HG03139 (cell line): Measurements from ENCODE around the gene KIRREL3.

Source experiments
- ATAC-seq: cut with Tn5 transposase; IDR thresholded peaks from one replicate; pipeline ENCODE4 v1.9.1; 2021; ENCODE audit not compliant: unreplicated experiment

Gene KIRREL3

GRCh38 chr11:126720539-126721235 is 279.9 kb downstream of the KIRREL3 start:
- ATAC-seq = no peak

GRCh38 chr11:126719740-126720139 is 280.8 kb downstream of the KIRREL3 start:
- ATAC-seq = no peak

GRCh38 chr11:126718276-126718675 is 282.3 kb downstream of the KIRREL3 start:
- no peak for ATAC-seq

GRCh38 chr11:126716456-126717083 is 284.0 kb downstream of the KIRREL3 start:
- no peak for ATAC-seq

- ATAC-seq = no peak
Measured at GRCh38 chr11:126713806-126714205, 286.8 kb downstream of the KIRREL3 start.

- ATAC-seq = no peak
Measured at GRCh38 chr11:126711977-126712625, 288.5 kb downstream of the KIRREL3 start.

GRCh38 chr11:126710804-126711399 is 289.7 kb downstream of the KIRREL3 start:
- ATAC-seq = no peak

GRCh38 chr11:126707498-126707897 is 293.1 kb downstream of the KIRREL3 start:
- ATAC-seq = no peak

- ATAC-seq = no peak
Measured at GRCh38 chr11:126704096-126704495, 296.5 kb downstream of the KIRREL3 start.

GRCh38 chr11:126703662-126704061 is 296.9 kb downstream of the KIRREL3 start:
- no peak for ATAC-seq

GRCh38 chr11:126702987-126703386 is 297.6 kb downstream of the KIRREL3 start:
- ATAC-seq = no peak

- no peak for ATAC-seq
Measured at GRCh38 chr11:126702165-126702720, 298.3 kb downstream of the KIRREL3 start.

- no peak for ATAC-seq
Measured at GRCh38 chr11:126701520-126701897, 299.1 kb downstream of the KIRREL3 start.

GRCh38 chr11:126700768-126701519 is 299.6 kb downstream of the KIRREL3 start:
- ATAC-seq = no peak

- no peak for ATAC-seq
Measured at GRCh38 chr11:126698576-126698975, 302.0 kb downstream of the KIRREL3 start.

- no peak for ATAC-seq
Measured at GRCh38 chr11:126697936-126698335, 302.6 kb downstream of the KIRREL3 start.

- no peak for ATAC-seq
Measured at GRCh38 chr11:126696982-126697381, 303.6 kb downstream of the KIRREL3 start.

GRCh38 chr11:126695293-126695692 is 305.3 kb downstream of the KIRREL3 start:
- ATAC-seq = no peak

GRCh38 chr11:126694065-126694625 is 306.4 kb downstream of the KIRREL3 start:
- no peak for ATAC-seq

GRCh38 chr11:126687477-126687876 is 313.1 kb downstream of the KIRREL3 start:
- ATAC-seq = no peak
